ENCODE measurements around the gene KAT6B.

Gene KAT6B

GRCh38 chr10:74981831-74982633 lies 155.6 kb downstream of the KAT6B start:
- Mint-ChIP-seq H3K36me3 (ENCODE audit: low read depth) (peaks cover 32% of the 10 kb centered on the region), H3K4me3 (no peak overlapping the region), H3K9me3 (no peaks in the 10 kb centered on the region), H3K27me3 (no peaks in the 10 kb centered on the region), H3K4me1 (ENCODE audit: low read depth) (peaks cover 6% of the 10 kb centered on the region), H3K27ac (no peak overlapping the region)
- intact Hi-C loops (cut with micrococcal nuclease), result no loop called here

GRCh38 chr10:74982634-74982982 lies 156.2 kb downstream of the KAT6B start:
- no peak overlapping the region for H3K4me3 Mint-ChIP-seq
- no peak overlapping the region for H3K27ac Mint-ChIP-seq
- peaks cover 28% of the 10 kb centered on the region for H3K36me3 Mint-ChIP-seq (ENCODE audit: low read depth)
- H3K4me1 Mint-ChIP-seq (ENCODE audit: low read depth), result peaks cover 6% of the 10 kb centered on the region
- no peaks in the 10 kb centered on the region for H3K9me3 Mint-ChIP-seq
- intact Hi-C loops (cut with micrococcal nuclease), result no loop called here
- H3K27me3 Mint-ChIP-seq, result no peaks in the 10 kb centered on the region

- peaks cover 6% of the 10 kb centered on the region for H3K4me1 Mint-ChIP-seq (ENCODE audit: low read depth)
- no peak overlapping the region for H3K27ac Mint-ChIP-seq
- peaks cover 28% of the 10 kb centered on the region for H3K36me3 Mint-ChIP-seq (ENCODE audit: low read depth)
- no peaks in the 10 kb centered on the region for H3K27me3 Mint-ChIP-seq
- no peak overlapping the region for H3K4me3 Mint-ChIP-seq
- no peaks in the 10 kb centered on the region for H3K9me3 Mint-ChIP-seq
- intact Hi-C loops (cut with micrococcal nuclease), result no loop called here
These were observed 157.0 kb downstream of the KAT6B start for GRCh38 chr10:74983383-74983782.

- H3K4me3 Mint-ChIP-seq, result no peak overlapping the region
- no peaks in the 10 kb centered on the region for H3K27me3 Mint-ChIP-seq
- no peaks in the 10 kb centered on the region for H3K9me3 Mint-ChIP-seq
- intact Hi-C loops (cut with micrococcal nuclease), result no loop called here
- H3K4me1 Mint-ChIP-seq (ENCODE audit: low read depth), result peaks cover 4% of the 10 kb centered on the region
- peaks cover 22% of the 10 kb centered on the region for H3K36me3 Mint-ChIP-seq (ENCODE audit: low read depth)
- H3K27ac Mint-ChIP-seq, result no peak overlapping the region
These were observed 161.1 kb downstream of the KAT6B start for GRCh38 chr10:74987339-74988053.

GRCh38 chr10:74988054-74988775 lies 161.8 kb downstream of the KAT6B start:
- Mint-ChIP-seq H3K36me3 (ENCODE audit: low read depth) (peaks cover 28% of the 10 kb centered on the region), H3K4me1 (ENCODE audit: low read depth) (no peaks in the 10 kb centered on the region), H3K4me3 (no peak overlapping the region), H3K27me3 (no peaks in the 10 kb centered on the region), H3K9me3 (no peaks in the 10 kb centered on the region), H3K27ac (no peak overlapping the region)
- intact Hi-C loops (cut with micrococcal nuclease), result no loop called here

- Mint-ChIP-seq H3K27ac (no peak overlapping the region), H3K4me3 (no peak overlapping the region), H3K9me3 (no peaks in the 10 kb centered on the region), H3K27me3 (no peaks in the 10 kb centered on the region), H3K36me3 (ENCODE audit: low read depth) (peaks cover 23% of the 10 kb centered on the region), H3K4me1 (ENCODE audit: low read depth) (no peaks in the 10 kb centered on the region)
- intact Hi-C loops (cut with micrococcal nuclease), result no loop called here
These were observed 162.6 kb downstream of the KAT6B start for GRCh38 chr10:74988832-74989561.

GRCh38 chr10:74991435-74991834 lies 165.0 kb downstream of the KAT6B start:
- intact Hi-C loops (cut with micrococcal nuclease), result no loop called here
- Mint-ChIP-seq H3K27ac (no peak overlapping the region), H3K4me3 (no peak overlapping the region), H3K27me3 (no peaks in the 10 kb centered on the region), H3K9me3 (no peaks in the 10 kb centered on the region), H3K36me3 (ENCODE audit: low read depth) (peaks cover 24% of the 10 kb centered on the region), H3K4me1 (ENCODE audit: low read depth) (no peaks in the 10 kb centered on the region)

GRCh38 chr10:74992068-74992467 lies 165.7 kb downstream of the KAT6B start:
- Mint-ChIP-seq H3K4me3 (no peak overlapping the region), H3K27ac (no peak overlapping the region), H3K27me3 (no peaks in the 10 kb centered on the region), H3K36me3 (ENCODE audit: low read depth) (peaks cover 25% of the 10 kb centered on the region), H3K4me1 (ENCODE audit: low read depth) (no peaks in the 10 kb centered on the region), H3K9me3 (no peaks in the 10 kb centered on the region)
- intact Hi-C loops (cut with micrococcal nuclease), result no loop called here

GRCh38 chr10:74993649-74994048 lies 167.2 kb downstream of the KAT6B start:
- Mint-ChIP-seq H3K27ac (no peak overlapping the region), H3K27me3 (no peaks in the 10 kb centered on the region), H3K4me3 (no peak overlapping the region), H3K9me3 (no peaks in the 10 kb centered on the region), H3K4me1 (ENCODE audit: low read depth) (no peaks in the 10 kb centered on the region), H3K36me3 (ENCODE audit: low read depth) (peaks cover 25% of the 10 kb centered on the region)
- intact Hi-C loops (cut with micrococcal nuclease), result no loop called here

- Mint-ChIP-seq H3K36me3 (ENCODE audit: low read depth) (peaks cover 25% of the 10 kb centered on the region), H3K9me3 (no peaks in the 10 kb centered on the region)
These were observed 168.5 kb downstream of the KAT6B start for GRCh38 chr10:74994854-74995253.

GRCh38 chr10:74995806-74996205 lies 169.4 kb downstream of the KAT6B start:
- no peaks in the 10 kb centered on the region for H3K4me1 Mint-ChIP-seq (ENCODE audit: low read depth)
- H3K9me3 Mint-ChIP-seq, result no peaks in the 10 kb centered on the region
- H3K36me3 Mint-ChIP-seq (ENCODE audit: low read depth), result peaks cover 25% of the 10 kb centered on the region
- intact Hi-C loops (cut with micrococcal nuclease), result no loop called here
- no peak overlapping the region for H3K27ac Mint-ChIP-seq
- H3K4me3 Mint-ChIP-seq, result no peak overlapping the region
- H3K27me3 Mint-ChIP-seq, result no peaks in the 10 kb centered on the region

More at GRCh38 chr10:74994854-74995253, 168.5 kb downstream of the KAT6B start:
- no peaks in the 10 kb centered on the region for H3K4me1 Mint-ChIP-seq (ENCODE audit: low read depth)
- no peak overlapping the region for H3K27ac Mint-ChIP-seq
- no peak overlapping the region for H3K4me3 Mint-ChIP-seq
- intact Hi-C loops (cut with micrococcal nuclease), result no loop called here
- H3K27me3 Mint-ChIP-seq, result no peaks in the 10 kb centered on the region

- H3K36me3 Mint-ChIP-seq (ENCODE audit: low read depth), result peaks cover 25% of the 10 kb centered on the region
These were observed 170.8 kb downstream of the KAT6B start for GRCh38 chr10:74997163-74997562.

GRCh38 chr10:75000748-75001321 lies 174.4 kb downstream of the KAT6B start:
- Mint-ChIP-seq H3K27me3 (no peaks in the 10 kb centered on the region), H3K36me3 (ENCODE audit: low read depth) (peaks cover 13% of the 10 kb centered on the region), H3K9me3 (no peaks in the 10 kb centered on the region), H3K4me1 (ENCODE audit: low read depth) (no peaks in the 10 kb centered on the region), H3K4me3 (no peak overlapping the region), H3K27ac (no peak overlapping the region)
- intact Hi-C loops (cut with micrococcal nuclease), result no loop called here

More at GRCh38 chr10:74997163-74997562, 170.8 kb downstream of the KAT6B start:
- no peaks in the 10 kb centered on the region for H3K9me3 Mint-ChIP-seq
- H3K27me3 Mint-ChIP-seq, result no peaks in the 10 kb centered on the region
- no peak overlapping the region for H3K27ac Mint-ChIP-seq
- no peak overlapping the region for H3K4me3 Mint-ChIP-seq
- H3K4me1 Mint-ChIP-seq (ENCODE audit: low read depth), result no peaks in the 10 kb centered on the region
- intact Hi-C loops (cut with micrococcal nuclease), result no loop called here
